H1 (cell line): ENCODE measurements around the gene PPP1R2. TPM values are rescaled to one million over a fixed set of nuclear protein-coding genes. Genes with fewer than 3 reads are reported as not detected.

Source experiments
- CTCF ChIA-PET: fragments of 300-600 bp; sonication (Branson Sonifier 250); formaldehyde crosslinking; loops from one replicate; lab custom pipeline; 2021; ENCODE audit not compliant: partially characterized antibody; lab: Charles Lee
- POLR2A ChIA-PET: fragments of 300-600 bp; sonication (Branson Sonifier 250); formaldehyde crosslinking; loops from one replicate; lab custom pipeline; 2021; ENCODE audit warnings: inconsistent platforms; ENCODE audit not compliant: partially characterized antibody; lab: Charles Lee
- DNase-seq, 2 experiments: peaks; one replicate each; pipeline versions ENCODE4 v3.0.0 to v3.0.0-alpha.2; 2010 to 2022; ENCODE audit warnings: low spot score in 2 of 2, low read depth in 1 of 2, mixed read lengths in 1 of 2
- FAIRE-seq: peaks from 2 replicates; lab custom pipeline; 2011; peaks lifted over from hg19 to GRCh38; lab: Jason Lieb, UNC
- H2AFZ ChIP-seq: 2 replicates; pipeline ENCODE4 v1.8.1; 2012; ENCODE audit warnings: low read length, inconsistent platforms
- H2AK5ac ChIP-seq: 2 replicates; pipeline ENCODE4 v1.6.1; 2013; ENCODE audit warnings: low read depth, low read length
- H2BK120ac ChIP-seq: replicated peaks from 2 replicates; pipeline ENCODE3; 2013; ENCODE audit warnings: low read depth, low read length, inconsistent platforms
- H2BK12ac ChIP-seq: 2 replicates; pipeline ENCODE4 v1.6.1; 2013; ENCODE audit warnings: low read depth, low read length
- H2BK15ac ChIP-seq: 2 replicates; pipeline ENCODE4 v1.6.1; 2013; ENCODE audit warnings: low read length
- H2BK20ac ChIP-seq: 2 replicates; pipeline ENCODE4 v1.6.1; 2013; ENCODE audit warnings: low read length
- H2BK5ac ChIP-seq: 2 replicates; pipeline ENCODE4 v1.6.1; 2013; ENCODE audit warnings: low read depth, low read length
- H3K14ac ChIP-seq: 2 replicates; pipeline ENCODE4 v1.6.1; 2013; ENCODE audit warnings: inconsistent platforms; ENCODE audit not compliant: insufficient read length
- H3K18ac ChIP-seq: 2 replicates; pipeline ENCODE4 v1.6.1; 2013; ENCODE audit warnings: low read length; ENCODE audit errors: extremely low read depth
- H3K23ac ChIP-seq: 2 replicates; pipeline ENCODE4 v1.6.1; 2013; ENCODE audit warnings: inconsistent platforms; ENCODE audit not compliant: insufficient read length
- H3K23me2 ChIP-seq: 2 replicates; pipeline ENCODE4 v1.6.1; 2013; ENCODE audit warnings: low read depth, low read length
- H3K27ac ChIP-seq: 2 replicates; pipeline ENCODE4 v1.6.1; 2011; ENCODE audit warnings: low read depth, low read length, inconsistent platforms
- H3K27me3 ChIP-seq, 4 experiments: replicated peaks in 1 of 4; 1 replicate in 1 of 4; 2 replicates in 3 of 4; pipeline versions ENCODE4 v1.6.1 to v1.8.1; 2011 to 2013; ENCODE audit warnings: low read length in 3 of 4, mild to moderate bottlenecking in 3 of 4, inconsistent platforms in 2 of 4, mixed read lengths in 2 of 4, moderate library complexity in 1 of 4; ENCODE audit not compliant: control insufficient read depth in 3 of 4, insufficient read depth in 3 of 4; ENCODE audit errors: extremely low read depth in 1 of 4
- H3K36me3 ChIP-seq, 4 experiments: 2 replicates each; pipeline versions ENCODE4 v1.6.1 to v1.8.1; 2011 to 2013; ENCODE audit warnings: mild to moderate bottlenecking in 4 of 4, low read length in 3 of 4, moderate library complexity in 2 of 4, control low read depth in 1 of 4, inconsistent platforms in 1 of 4; ENCODE audit not compliant: insufficient read depth in 4 of 4, control insufficient read depth in 2 of 4
- H3K4ac ChIP-seq: replicated peaks from 2 replicates; pipeline ENCODE3; 2013; ENCODE audit warnings: low read length, low read depth, mixed read lengths, inconsistent platforms; ENCODE audit not compliant: insufficient read length
- H3K4me1 ChIP-seq, 4 experiments: replicated peaks in 1 of 4; 1 replicate in 1 of 4; 2 replicates in 3 of 4; pipeline versions ENCODE4 v1.6.1 to v1.8.1; 2011 to 2013; ENCODE audit warnings: low read length in 3 of 4, inconsistent platforms in 2 of 4, mixed read lengths in 1 of 4; ENCODE audit not compliant: insufficient read depth in 4 of 4, control insufficient read depth in 3 of 4
- H3K4me2 ChIP-seq, 2 experiments: 2 replicates each; pipeline versions ENCODE4 v1.6.1 to v1.8.1; 2011 to 2013; ENCODE audit warnings: low read depth in 2 of 2, low read length in 2 of 2, control low read depth in 1 of 2, inconsistent platforms in 1 of 2, mild to moderate bottlenecking in 1 of 2; ENCODE audit not compliant: insufficient read depth in 1 of 2
- H3K4me3 ChIP-seq, 4 experiments: fragments of 200-600, 300-600 bp in 1 of 4; sonication (generic), shearing (Covaris generic), sonication (Bioruptor Twin) in 1 of 4; 2 replicates each; pipeline versions ENCODE4 v1.5.1 to v1.8.1; 2011 to 2016; ENCODE audit warnings: low read length in 4 of 4, low read depth in 3 of 4, control low read depth in 2 of 4, inconsistent platforms in 2 of 4, mild to moderate bottlenecking in 2 of 4, mixed read lengths in 1 of 4, moderate library complexity in 1 of 4; ENCODE audit not compliant: insufficient read depth in 2 of 4; ENCODE audit errors: extremely low read depth in 1 of 4
- H3K56ac ChIP-seq: replicated peaks from 2 replicates; pipeline ENCODE3; 2013; ENCODE audit warnings: low read depth, mild to moderate bottlenecking, mixed read lengths, low read length, inconsistent platforms; ENCODE audit not compliant: insufficient read length
- H3K79me1 ChIP-seq: 2 replicates; pipeline ENCODE4 v1.6.1; 2013; ENCODE audit warnings: low read depth, low read length, control low read depth
- H3K79me2 ChIP-seq, 2 experiments: 2 replicates each; pipeline versions ENCODE4 v1.6.1 to v1.8.1; 2012 to 2013; ENCODE audit warnings: low read length in 2 of 2, mild to moderate bottlenecking in 2 of 2, inconsistent platforms in 1 of 2; ENCODE audit not compliant: insufficient read depth in 2 of 2, control insufficient read depth in 1 of 2
- H3K9ac ChIP-seq, 4 experiments: replicated peaks in 1 of 4; 1 replicate in 1 of 4; 2 replicates in 3 of 4; pipeline versions ENCODE4 v1.6.1 to v1.8.1; 2011 to 2013; ENCODE audit warnings: low read depth in 3 of 4, low read length in 3 of 4, control low read depth in 2 of 4, mild to moderate bottlenecking in 2 of 4, moderate library complexity in 2 of 4, inconsistent platforms in 1 of 4; ENCODE audit errors: extremely low read depth in 1 of 4
- H3K9me3 ChIP-seq, 2 experiments: 2 replicates each; pipeline versions ENCODE4 v1.6.1 to v1.8.1; 2012 to 2013; ENCODE audit warnings: mild to moderate bottlenecking in 2 of 2, moderate library complexity in 2 of 2, control low read depth in 1 of 2, inconsistent platforms in 1 of 2, low read depth in 1 of 2, low read length in 1 of 2, mixed read lengths in 1 of 2; ENCODE audit not compliant: insufficient read depth in 2 of 2
- H4K20me1 ChIP-seq, 2 experiments: replicated peaks in 1 of 2; 2 replicates each; pipeline versions ENCODE3 to v1.8.1; 2011 to 2013; ENCODE audit warnings: inconsistent platforms in 2 of 2, low read length in 2 of 2, mild to moderate bottlenecking in 1 of 2; ENCODE audit not compliant: insufficient read depth in 2 of 2, control insufficient read depth in 1 of 2
- H4K5ac ChIP-seq: 2 replicates; pipeline ENCODE4 v1.6.1; 2013; ENCODE audit warnings: low read length, low read depth, mixed read lengths, inconsistent platforms; ENCODE audit not compliant: insufficient read length
- H4K8ac ChIP-seq: 2 replicates; pipeline ENCODE4 v1.8.0; 2013; ENCODE audit warnings: mild to moderate bottlenecking, moderate library complexity, low read length, inconsistent platforms; ENCODE audit not compliant: insufficient read depth; ENCODE audit errors: extremely low read depth
- H4K91ac ChIP-seq: replicated peaks from 2 replicates; pipeline ENCODE3; 2013; ENCODE audit warnings: low read length, mixed read lengths, inconsistent platforms; ENCODE audit not compliant: insufficient read length
- CBX8 ChIP-seq: fragments of 300-800, 300-1000 bp; sonication (generic); IDR thresholded peaks from 2 replicates; pipeline ENCODE4 v1.7.1; 2016; ENCODE audit warnings: low read depth, low read length, borderline replicate concordance
- KDM5A ChIP-seq: fragments of 200-600 bp; IDR thresholded peaks from 2 replicates; pipeline ENCODE4 v1.7.1; 2012; ENCODE audit warnings: mild to moderate bottlenecking, low read length, inconsistent platforms, mixed read lengths
- NRF1 ChIP-seq: IDR thresholded peaks from 2 replicates; pipeline ENCODE4 v1.6.1; 2011; ENCODE audit warnings: mild to moderate bottlenecking, low read depth, low read length, improper control_type of control experiment
- POLR2AphosphoS5 ChIP-seq: IDR thresholded peaks from 2 replicates; pipeline ENCODE4 v1.6.1; 2011; ENCODE audit warnings: low read depth, low read length
- RBBP5 ChIP-seq: IDR thresholded peaks from 2 replicates; pipeline ENCODE4 v1.7.1; 2012; ENCODE audit warnings: low read depth, mild to moderate bottlenecking, inconsistent platforms, low read length, moderate library complexity, borderline replicate concordance
- TAF1 ChIP-seq: IDR thresholded peaks from 2 replicates; pipeline ENCODE4 v1.6.1; 2011; ENCODE audit warnings: mild to moderate bottlenecking, low read depth, low read length
- WGBS, 2 experiments: shearing (Covaris generic) in 1 of 2; methylation state at CpG; one replicate each; pipeline versions ENCODE4 v1.1.6 to v1.1.7; 2013 to 2015; ENCODE audit warnings: low lambda C conversion rate in 2 of 2, mixed read lengths in 2 of 2, inconsistent platforms in 1 of 2, low coverage in 1 of 2, missing lambda C conversion rate in 1 of 2; ENCODE audit not compliant: insufficient replicate concordance in 2 of 2, insufficient coverage in 1 of 2, insufficient read length in 1 of 2; ENCODE audit errors: extremely low coverage in 1 of 2, missing lambda C conversion rate in 1 of 2; 5-methylcytosine and 5-hydroxymethylcytosine counted together
- polyA plus RNA-seq, 7 experiments: library from polyadenylated mRNA; depleted of rRNA in 3 of 7; stranded (reverse) in 5 of 7; unstranded in 2 of 7; fragments of >200 nt in 5 of 7; fragments of 200-250 nt in 2 of 7; gene quantifications; 1 replicate in 5 of 7; 2 replicates in 1 of 7; 4 replicates in 1 of 7; pipeline versions ENCODE4 v1.2.1 to v1.2.3, GENCODE V29; 2011 to 2013; ENCODE audit warnings: missing spikeins in 2 of 7, mixed read lengths in 2 of 7
- total RNA-seq: library from RNA; stranded (reverse); fragmentation: NEBNext Ultra II Directional; extraction: Animal tissue kit (Norgen Biotek cat#: 25700); gene quantifications from 2 replicates; pipeline ENCODE4 v1.2.1, GENCODE V29; 2021

Gene PPP1R2
- total and polyA plus RNA-seq, 2 of the 8 experiments (the other 6 are each of a cell fraction or from before 2014, with no cell fraction given), result 14.0 to 26.5 TPM

GRCh38 chr3:195557322-195557721 is 14.2 kb upstream of the PPP1R2 start:
- FAIRE-seq, result no peak
- no peak for DNase-seq
- ChIA-PET POLR2A (no interaction called here), CTCF (interaction anchor here (1.4 to 1.7 kb wide), 4 partner anchors 10 to 293 kb away, joined by 4 to 8 read pairs (median 6); partner anchors contain the start of gene XXYLT1)
- Histone ChIP-seq H2AFZ (no peak overlapping the region), H2AK5ac (no peak overlapping the region), H2BK12ac (no peak overlapping the region), H3K23ac (no peak overlapping the region), H4K20me1 (no peaks in the 10 kb centered on the region), H2BK5ac (no peak overlapping the region), H3K27me3 (no peaks in the 10 kb centered on the region; a peak in 2 of 7 replicates), H3K4ac (no peak overlapping the region), H3K36me3 (no peaks in the 10 kb centered on the region), H2BK20ac (no peak overlapping the region), H3K18ac (no peak overlapping the region), H3K14ac (no peak overlapping the region), H3K56ac (no peak overlapping the region), H4K91ac (no peak overlapping the region), H3K79me1 (no peaks in the 10 kb centered on the region), H3K4me2 (no peak overlapping the region), H3K79me2 (no peaks in the 10 kb centered on the region), H3K4me1 (peaks cover 0 to 3% (median under 1%) of the 10 kb centered on the region in 4 experiments; a peak in 1 of 7 replicates), H2BK15ac (no peak overlapping the region), H3K4me3 (no peak overlapping the region), H3K27ac (no peak overlapping the region), H4K5ac (no peak overlapping the region), H3K9ac (no peak overlapping the region), H4K8ac (no peak overlapping the region), H2BK120ac (no peak overlapping the region), H3K23me2 (no peaks in the 10 kb centered on the region), H3K9me3 (no peaks in the 10 kb centered on the region)
- TF ChIP-seq TAF1 (no peak), KDM5A (no peak), NRF1 (no peak), CBX8 (no peak), RBBP5 (no peak), POLR2AphosphoS5 (no peak)
- 87% methylated on average over 4 of the region's 4 CpGs; no CpG with 5 or more reads in 1 of the 2 experiments for WGBS, 2 experiments
